Stimulated activated CD4-positive, alpha-beta T cell treated with anti-CD3 and anti-CD28 coated beads, Interleukin-15, amount 100 ng/mL, for 24 hours (primary cell): ENCODE results near the gene C6orf47.
A peak's percentile ranks its signal among the peaks of the same experiment; 100 is the strongest.

Source experiments
- DNase-seq: peaks from one replicate; pipeline ENCODE4 v3.0.0-alpha.2; 2020

C6orf47 gene

DNA sequence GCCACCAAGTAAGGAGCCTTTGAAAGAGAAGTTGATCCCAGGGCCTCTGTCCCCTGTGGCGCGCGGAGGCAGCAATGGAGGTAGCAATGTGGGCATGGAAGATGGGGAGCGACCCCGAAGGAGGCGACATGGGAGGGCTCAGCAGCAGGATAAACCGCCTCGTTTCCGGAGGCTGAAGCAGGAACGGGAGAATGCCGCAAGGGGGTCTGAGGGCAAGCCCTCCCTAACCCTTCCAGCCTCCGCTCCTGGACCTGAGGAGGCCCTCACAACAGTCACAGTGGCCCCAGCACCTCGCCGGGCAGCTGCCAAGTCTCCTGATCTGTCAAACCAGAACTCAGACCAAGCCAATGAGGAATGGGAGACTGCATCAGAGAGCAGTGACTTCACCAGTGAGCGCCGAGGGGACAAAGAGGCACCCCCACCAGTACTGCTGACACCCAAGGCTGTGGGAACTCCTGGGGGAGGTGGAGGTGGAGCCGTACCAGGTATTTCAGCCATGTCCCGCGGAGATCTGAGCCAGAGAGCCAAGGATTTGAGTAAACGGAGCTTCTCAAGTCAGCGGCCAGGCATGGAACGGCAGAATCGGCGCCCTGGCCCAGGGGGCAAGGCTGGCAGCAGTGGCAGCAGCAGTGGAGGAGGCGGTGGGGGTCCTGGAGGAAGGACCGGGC lies 28.2 kb downstream of the C6orf47 start:
- no peak for DNase-seq

GRCh38 chr6:31631681-31632278 lies 28.8 kb downstream of the C6orf47 start:
- no peak for DNase-seq

GRCh38 chr6:31631209-31631608 lies 29.4 kb downstream of the C6orf47 start:
- no peak for DNase-seq

- DNase-seq, result no peak
These were observed 30.2 kb downstream of the C6orf47 start for GRCh38 chr6:31630177-31630934.

DNA sequence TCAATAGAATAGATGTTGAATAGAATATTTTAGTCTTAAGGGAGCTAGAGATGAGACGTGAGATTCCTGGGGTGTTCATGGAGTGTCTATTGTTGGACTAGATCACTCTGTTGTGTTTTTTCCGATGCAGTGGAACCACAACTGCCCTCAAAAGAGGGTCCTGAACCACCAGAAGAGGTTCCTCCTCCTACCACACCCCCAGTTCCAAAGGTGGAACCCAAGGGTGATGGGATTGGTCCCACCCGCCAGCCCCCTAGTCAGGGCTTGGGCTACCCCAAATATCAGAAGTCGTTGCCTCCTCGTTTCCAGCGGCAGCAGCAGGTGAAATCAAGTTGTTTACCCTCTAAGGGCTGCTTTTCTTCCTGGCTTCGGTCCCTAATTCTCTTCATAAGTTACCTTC lies 31.6 kb downstream of the C6orf47 start:
- DNase-seq, result no peak

DNA sequence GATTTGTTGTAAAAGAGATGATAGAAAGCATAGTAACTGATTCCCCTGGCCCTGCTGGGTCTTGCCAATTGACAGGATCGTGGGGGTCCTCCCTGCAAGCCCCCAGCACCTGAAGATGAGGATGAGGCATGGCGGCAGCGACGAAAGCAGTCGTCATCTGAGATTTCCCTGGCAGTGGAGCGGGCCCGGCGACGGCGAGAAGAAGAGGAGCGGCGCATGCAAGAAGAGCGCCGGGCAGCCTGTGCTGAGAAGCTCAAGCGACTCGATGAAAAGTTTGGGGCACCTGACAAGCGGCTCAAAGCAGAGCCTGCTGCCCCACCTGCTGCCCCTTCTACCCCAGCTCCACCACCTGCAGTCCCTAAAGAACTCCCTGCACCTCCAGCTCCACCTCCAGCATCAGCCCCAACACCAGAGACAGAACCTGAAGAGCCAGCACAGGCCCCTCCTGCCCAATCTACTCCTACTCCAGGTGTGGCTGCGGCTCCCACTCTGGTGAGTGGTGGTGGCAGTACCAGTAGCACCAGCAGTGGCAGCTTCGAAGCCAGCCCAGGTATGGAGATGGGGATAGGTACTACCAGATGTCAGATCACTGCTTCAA lies 32.8 kb downstream of the C6orf47 start:
- no peak for DNase-seq

GRCh38 chr6:31626952-31627351 lies 33.6 kb downstream of the C6orf47 start:
- DNase-seq, result no peak

DNA sequence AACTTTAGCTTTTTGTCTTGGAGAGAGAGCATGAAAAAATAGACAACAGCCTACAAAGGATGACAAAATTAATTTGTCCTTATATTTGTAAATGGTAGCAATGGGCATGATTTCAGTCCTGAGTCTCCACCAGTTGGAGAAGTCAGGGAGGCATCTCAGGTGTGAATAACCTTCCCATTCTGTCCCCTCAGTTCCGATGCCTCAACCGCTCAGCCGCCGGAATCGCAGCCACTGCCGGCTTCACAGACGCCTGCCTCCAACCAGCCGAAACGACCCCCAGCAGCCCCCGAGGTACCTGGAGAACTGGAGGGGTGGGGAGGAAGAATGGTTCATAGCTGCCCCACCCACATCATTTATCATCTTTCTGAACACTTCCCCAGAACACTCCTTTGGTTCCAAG lies 36.5 kb downstream of the C6orf47 start:
- no peak for DNase-seq

GRCh38 chr6:31622684-31623091 lies 37.9 kb downstream of the C6orf47 start:
- no peak for DNase-seq

DNA sequence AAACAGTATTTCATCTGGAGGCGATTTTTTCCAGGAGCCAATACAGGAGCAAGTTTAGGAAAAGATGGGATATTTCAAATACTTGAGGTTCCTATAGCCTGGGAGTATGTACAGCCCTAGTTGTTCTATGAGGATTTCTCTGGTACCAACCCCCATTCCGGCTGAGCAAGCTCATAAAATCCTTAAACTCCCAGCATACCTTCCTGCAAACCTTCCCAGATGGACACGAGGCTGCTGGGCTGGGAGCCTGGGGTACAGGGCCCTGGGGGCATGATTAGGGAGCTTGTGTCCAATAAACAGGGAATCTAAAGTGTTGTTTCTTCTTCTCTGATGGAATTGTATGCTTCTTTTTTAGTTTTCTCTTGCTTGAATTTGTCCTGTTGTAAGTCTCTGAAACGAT lies 38.6 kb downstream of the C6orf47 start:
- DNase-seq, result no peak

- DNase-seq, result no peak
These were observed 39.1 kb downstream of the C6orf47 start for GRCh38 chr6:31621320-31621939.

- peak; percentile 97 for DNase-seq
These were observed 39.8 kb downstream of the C6orf47 start, which contains the start of gene PRRC2A for GRCh38 chr6:31620586-31621319. Gene PRRC2A (plus strand): TSS chr6:31620715. CDS start chr6:31622790, 2,075 bp downstream.

DNA sequence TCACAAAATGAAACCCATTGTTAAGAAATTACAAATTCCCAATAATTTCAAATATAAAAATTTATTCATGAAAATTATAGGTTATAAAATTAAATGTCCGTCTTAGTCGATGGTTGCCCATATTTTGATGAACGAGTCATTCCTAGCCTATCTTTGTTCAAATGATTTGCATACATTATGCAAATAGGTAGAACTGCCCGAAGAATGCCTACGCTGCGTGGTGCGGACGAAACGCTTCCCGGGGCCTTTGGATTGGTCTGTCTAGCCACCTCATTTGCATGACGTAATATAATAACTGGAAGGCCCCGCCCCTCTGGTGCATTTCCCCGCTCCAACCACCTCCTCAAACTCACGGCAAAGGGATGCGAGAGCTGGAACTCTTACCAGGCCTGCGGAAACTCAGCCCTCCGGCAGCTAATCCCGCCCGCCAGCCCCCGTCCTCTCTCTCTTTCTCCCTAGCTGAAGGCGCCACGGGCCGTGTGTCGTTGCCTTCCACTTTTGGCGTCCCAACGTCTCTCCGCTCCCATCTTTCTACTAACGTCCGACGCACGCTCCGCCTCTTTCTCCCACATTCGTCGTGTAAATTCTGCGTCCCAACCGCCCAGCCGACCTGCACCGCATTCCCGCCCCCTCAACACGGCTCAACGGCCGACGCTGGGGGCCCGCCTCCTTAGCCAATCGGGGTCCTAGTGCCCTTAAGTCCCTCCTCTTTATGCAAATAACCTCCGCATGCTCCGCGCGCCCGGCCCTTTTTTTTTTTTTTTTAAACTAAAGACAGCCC lies 40.6 kb downstream of the C6orf47 start:
- DNase-seq, result peak; percentile 98

- DNase-seq, result no peak
These were observed 43.6 kb downstream of the C6orf47 start for GRCh38 chr6:31617010-31617409.

- DNase-seq, result peak; percentile 55
These were observed 44.8 kb downstream of the C6orf47 start for GRCh38 chr6:31615748-31616147.

DNA sequence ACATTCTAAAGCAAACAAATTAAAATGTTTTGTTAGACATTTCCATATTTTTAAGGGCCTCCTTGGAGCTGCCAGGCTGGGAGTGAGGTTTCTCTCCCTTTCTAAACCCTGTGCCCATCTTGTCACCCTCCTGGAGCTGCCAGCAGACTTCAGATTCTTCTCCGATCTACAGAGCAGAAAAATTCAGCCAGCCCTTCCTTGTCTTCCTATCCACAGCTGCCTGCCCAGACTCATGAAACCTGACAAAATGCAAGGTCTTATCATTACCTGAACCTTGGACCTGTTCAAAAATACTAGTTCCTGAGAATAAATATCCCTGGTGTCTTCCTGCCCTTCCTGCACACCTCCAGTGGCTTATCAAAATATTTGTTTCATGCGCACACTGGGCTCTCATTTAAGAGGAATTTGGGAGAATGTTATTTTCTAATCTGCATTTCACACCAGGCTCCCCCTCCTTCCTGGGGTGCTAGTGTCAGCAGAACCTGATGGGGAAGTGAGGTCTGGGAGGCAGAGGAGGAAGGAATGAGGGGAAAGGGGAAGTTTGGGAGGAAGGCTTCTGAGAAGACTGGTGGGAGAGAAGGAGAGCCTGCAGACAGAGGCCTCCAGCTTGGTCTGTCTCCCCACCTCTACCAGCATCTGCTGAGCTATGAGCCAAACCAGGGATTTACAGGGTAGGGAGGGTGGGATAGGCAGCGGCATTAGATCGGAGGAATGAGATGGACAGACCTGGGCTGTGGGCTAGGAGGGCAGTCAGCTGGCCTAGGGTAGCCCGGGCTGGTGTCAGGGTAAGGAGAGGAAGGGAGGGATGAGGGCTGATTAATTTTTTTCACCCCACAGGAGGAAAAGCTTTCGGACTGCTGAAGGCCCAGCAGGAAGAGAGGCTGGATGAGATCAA lies 45.6 kb downstream of the C6orf47 start, which contains the start of gene AIF1:
TSS of gene AIF1 (plus strand) at position 551 of the 895 bp plus-strand sequence. CDS start at position 647, 96 bp downstream.
- no peak for DNase-seq

DNA sequence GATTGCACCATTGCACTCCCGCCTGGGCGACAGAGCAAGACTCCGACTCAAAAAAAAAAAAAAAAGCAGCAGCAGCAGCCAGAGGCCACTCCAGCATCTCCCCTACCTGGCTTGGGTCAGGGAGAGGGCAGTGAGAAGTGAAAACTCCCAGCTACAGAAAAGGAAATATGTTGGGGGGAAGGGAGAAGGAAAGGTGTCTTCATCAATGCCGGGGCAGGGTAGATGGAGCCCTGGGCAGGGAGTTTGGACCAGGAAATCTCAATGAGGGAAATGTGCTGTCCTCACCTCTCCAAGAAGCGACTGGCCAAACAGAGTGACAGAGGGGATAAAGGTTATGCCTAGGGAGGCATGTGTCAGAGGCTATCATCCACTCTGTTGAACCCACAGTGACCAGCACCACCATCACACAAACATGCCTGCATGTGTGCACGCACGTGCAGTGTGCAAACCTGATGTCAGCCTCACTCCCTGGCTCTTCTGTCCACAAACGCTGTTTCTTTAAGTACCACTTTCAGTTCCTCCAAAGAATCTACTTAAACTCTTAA lies 46.4 kb downstream of the C6orf47 start:
- DNase-seq, result no peak

DNA sequence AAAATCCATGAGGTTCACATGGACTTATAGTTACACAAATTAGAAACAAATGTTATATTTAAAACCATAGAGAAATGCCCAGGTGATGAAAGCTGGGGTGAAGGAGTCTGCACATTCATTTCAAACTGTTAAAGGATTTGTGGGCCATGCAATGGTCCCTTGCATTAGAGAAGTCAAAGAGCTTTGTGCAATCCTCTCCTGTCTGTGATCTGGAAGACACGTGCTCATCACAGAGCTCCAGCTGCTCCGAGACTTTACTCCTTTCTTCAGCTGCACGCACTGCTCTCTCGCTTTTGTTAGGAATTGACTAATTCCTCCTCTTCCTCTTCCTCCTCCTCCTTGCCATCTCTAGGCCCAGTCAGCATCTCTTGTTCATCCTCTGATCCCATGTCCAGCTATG lies 49.6 kb downstream of the C6orf47 start:
- no peak for DNase-seq

- DNase-seq, result no peak
These were observed 50.8 kb downstream of the C6orf47 start for GRCh38 chr6:31609519-31610406.
